ENCODE results near the gene BCL2L13.

Gene BCL2L13

DNA sequence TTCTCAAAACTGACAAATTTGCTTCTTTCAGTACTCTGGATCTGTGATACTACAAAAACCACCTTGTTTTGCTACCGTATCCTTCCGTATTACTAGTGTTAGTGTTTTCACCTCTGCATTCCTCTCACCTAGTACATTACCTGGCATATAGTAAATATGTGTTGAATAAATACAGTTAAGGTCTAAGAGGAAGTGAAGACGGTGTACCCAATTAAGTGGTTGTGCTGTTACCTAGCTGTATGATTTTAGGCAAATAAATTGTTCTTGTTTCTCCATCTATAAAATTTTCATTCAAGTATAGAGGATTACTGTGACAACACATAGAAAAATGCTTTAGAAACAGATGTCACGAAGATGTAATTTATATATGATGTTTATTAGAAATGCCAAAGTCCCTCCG, 8.9 kb downstream of the BCL2L13 start:
- no peak for DNase-seq (ENCODE audit: low read depth)
- TF ChIP-seq, protein P1, sequence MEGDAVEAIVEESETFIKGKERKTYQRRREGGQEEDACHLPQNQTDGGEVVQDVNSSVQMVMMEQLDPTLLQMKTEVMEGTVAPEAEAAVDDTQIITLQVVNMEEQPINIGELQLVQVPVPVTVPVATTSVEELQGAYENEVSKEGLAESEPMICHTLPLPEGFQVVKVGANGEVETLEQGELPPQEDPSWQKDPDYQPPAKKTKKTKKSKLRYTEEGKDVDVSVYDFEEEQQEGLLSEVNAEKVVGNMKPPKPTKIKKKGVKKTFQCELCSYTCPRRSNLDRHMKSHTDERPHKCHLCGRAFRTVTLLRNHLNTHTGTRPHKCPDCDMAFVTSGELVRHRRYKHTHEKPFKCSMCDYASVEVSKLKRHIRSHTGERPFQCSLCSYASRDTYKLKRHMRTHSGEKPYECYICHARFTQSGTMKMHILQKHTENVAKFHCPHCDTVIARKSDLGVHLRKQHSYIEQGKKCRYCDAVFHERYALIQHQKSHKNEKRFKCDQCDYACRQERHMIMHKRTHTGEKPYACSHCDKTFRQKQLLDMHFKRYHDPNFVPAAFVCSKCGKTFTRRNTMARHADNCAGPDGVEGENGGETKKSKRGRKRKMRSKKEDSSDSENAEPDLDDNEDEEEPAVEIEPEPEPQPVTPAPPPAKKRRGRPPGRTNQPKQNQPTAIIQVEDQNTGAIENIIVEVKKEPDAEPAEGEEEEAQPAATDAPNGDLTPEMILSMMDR (IDR thresholded peaks at IDR 0.05; ENCODE audit: low read depth, low read length, missing control alignments): no peak
- no peak overlapping the region for H3K4me3 ChIP-seq (ENCODE audit: low read depth, low read length)

DNA sequence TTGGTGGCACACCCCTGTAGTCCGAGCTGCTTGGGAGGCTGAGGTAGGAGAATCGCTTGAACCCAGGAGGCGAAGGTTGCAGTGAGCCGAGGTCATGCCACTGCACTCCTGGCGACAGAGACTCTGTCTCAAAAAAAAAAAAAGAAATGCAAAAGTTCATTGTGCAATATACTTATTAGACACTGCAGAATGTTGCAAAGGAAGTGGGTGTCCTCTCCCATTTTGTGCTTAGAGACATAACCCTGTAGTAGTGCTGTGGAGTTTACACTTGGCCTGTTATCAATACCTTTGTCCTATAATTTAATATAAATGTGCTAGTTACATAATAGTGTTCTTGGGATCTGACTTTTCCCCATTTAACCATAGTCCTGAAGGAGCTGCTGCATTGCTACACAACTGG, 9.4 kb downstream of the BCL2L13 start:
- H3K4me3 ChIP-seq (ENCODE audit: low read depth, low read length): no peak overlapping the region
- TF ChIP-seq, protein P1 (IDR thresholded peaks at IDR 0.05; ENCODE audit: low read depth, low read length, missing control alignments): no peak
- DNase-seq (ENCODE audit: low read depth): no peak

DNA sequence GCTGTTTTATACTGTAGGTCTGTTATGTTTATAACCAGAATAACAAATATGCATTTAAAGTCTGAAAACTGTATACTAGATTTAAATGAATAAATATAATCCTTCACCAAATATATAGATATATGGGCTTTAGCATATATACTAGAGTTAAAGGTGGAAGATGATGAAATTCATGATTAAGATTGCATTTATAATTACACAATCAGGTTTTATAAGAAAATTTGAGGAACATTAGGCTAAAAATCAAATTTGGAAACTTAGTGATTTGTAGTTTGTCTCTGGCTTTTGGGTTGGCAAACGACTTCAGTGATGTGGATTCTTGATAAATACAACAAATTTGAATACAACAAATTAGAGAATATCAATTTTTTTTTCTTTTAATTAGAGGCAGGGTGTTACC, 10.0 kb downstream of the BCL2L13 start:
- H3K4me3 ChIP-seq (ENCODE audit: low read depth, low read length): no peak overlapping the region
- TF ChIP-seq, protein P1 (IDR thresholded peaks at IDR 0.05; ENCODE audit: low read depth, low read length, missing control alignments): no peak
- no peak for DNase-seq (ENCODE audit: low read depth)

DNA sequence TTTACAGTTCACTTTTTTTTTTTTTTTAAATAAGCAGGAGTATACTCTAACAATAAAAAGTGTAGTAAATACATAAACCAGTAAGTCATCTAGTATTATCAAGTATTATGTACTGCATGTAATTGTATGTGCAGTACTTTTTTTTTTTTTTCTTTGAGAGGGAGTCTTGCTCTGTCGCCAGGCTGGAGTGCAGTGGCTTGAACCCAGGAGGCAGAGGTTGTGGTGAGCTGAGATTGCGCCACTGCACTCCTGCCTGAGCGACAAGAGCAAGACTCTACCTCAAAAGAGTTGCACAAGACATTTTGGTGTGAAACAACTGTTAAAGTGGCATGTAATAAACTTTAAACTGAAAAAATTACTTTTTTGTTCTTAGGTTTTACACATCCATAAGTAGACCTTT, 16.7 kb downstream of the BCL2L13 start:
- no peak overlapping the region for H3K4me3 ChIP-seq (ENCODE audit: low read depth, low read length)
- DNase-seq (ENCODE audit: low read depth): no peak
- TF ChIP-seq, protein P1 (IDR thresholded peaks at IDR 0.05; ENCODE audit: low read depth, low read length, missing control alignments): no peak

DNA sequence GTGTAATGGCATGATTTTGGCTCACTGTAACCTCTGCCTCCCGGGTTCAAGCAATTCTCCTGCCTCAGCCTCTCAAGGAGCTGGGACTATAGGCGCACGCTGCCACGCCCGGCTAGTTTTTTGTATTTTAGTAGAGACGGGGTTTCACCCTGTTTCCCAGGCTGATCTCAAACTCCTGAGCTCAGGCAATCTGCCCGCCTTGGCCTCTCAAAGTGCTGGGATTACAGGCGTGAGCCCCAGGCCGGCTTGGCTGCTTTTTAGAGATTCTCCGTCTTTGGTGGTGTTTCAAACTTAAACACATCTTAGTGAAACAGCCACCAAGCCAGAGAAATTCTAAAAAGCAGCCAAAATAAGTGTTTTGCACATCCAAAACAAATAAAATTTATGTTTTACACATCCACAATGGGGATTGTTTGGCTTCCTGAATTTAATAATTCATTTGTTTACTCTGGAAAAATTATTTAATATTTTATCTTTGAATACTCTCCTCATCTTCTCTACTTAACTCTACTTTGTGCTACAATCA, 18.4 kb downstream of the BCL2L13 start:
- TF ChIP-seq, protein P1 (IDR thresholded peaks at IDR 0.05; ENCODE audit: low read depth, low read length, missing control alignments): no peak
- no peak for DNase-seq (ENCODE audit: low read depth)
- no peak overlapping the region for H3K4me3 ChIP-seq (ENCODE audit: low read depth, low read length)

DNA sequence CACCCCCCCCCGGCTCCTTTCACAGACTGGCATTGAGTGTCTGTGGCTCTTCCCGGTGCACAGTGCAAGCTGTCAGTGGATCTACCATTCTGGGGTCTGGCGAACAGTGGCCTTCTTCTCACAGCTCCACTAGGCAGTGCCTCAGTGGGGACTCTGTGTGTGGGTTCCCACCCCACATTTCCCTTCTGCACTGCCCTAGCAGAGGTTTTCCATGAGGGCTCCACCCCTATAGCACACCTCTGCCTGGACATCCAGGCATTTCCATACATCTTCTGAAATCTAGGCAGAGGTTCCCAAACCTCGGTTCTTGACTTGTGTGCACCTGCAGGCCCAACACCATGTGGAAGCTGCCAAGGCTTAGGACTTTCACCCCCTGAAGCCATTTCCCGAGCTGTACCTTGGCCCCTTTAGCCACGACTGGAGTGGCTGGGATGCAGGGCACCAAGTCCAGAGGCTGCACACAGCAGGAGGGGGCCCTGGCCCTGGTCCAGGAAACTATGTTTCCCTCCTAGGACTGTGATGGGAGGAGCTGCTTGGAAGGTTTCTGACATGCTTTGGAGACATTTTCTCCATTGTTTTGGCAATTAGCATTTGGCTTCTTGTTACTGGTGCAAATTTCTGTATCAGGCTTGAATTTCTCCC, 26.0 kb downstream of the BCL2L13 start:
- H3K4me3 ChIP-seq (ENCODE audit: low read depth, low read length): no peak overlapping the region
- TF ChIP-seq, protein P1 (IDR thresholded peaks at IDR 0.05; ENCODE audit: low read depth, low read length, missing control alignments): no peak
- DNase-seq (ENCODE audit: low read depth): no peak

DNA sequence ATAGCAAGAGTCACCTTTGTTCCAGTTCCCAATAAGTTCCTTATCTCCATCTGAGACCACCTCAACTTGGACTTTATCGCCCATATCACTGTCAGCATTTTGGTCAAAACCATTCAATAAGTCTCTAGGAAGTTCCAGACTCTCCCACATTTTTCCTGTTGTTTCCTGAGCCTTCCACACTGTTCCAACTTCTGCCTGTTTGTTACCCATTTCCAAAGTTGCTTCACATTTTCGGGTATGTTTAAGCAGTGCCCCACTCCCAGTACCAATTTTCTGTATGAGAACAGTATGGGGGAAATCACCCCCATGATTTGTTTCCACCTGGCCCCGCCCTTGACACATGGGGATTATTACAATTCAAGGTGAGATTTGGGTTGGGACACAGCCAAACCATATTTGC, 26.7 kb downstream of the BCL2L13 start:
- DNase-seq (ENCODE audit: low read depth): no peak
- TF ChIP-seq, protein P1 (IDR thresholded peaks at IDR 0.05; ENCODE audit: low read depth, low read length, missing control alignments): no peak
- H3K4me3 ChIP-seq (ENCODE audit: low read depth, low read length): no peak overlapping the region

Data from GM12864 (cell line).